HCT116 (cell line): Measurements from ENCODE around the gene F11. TPM values are rescaled to one million over a fixed set of nuclear protein-coding genes. Genes with fewer than 3 reads are reported as not detected.

Experiments used
- ATAC-seq: fragments of 200-7000 bp; cut with Tn5 transposase; 2 replicates; pipeline ENCODE4 v1.9.1; 2020; ENCODE audit warnings: mild to moderate bottlenecking, moderate library complexity
- BruUV-seq: library from RNA; stranded (reverse); fragments of 400-500 nt; replicated peaks from 2 replicates; lab custom pipeline; 2021; lab: Mats Ljungman, UMichigan
- CTCF ChIA-PET: fragments of 300-600 bp; sonication (Branson Sonifier 250); formaldehyde crosslinking; loops from one replicate; lab custom pipeline; 2021; ENCODE audit warnings: antibody characterized with exemption; lab: Charles Lee
- POLR2A ChIA-PET: fragments of 300-600, 350-600 bp; sonication (Branson Sonifier 250); formaldehyde crosslinking; loops from one replicate; lab custom pipeline; 2021; ENCODE audit warnings: antibody characterized with exemption; lab: Charles Lee
- RAD21 ChIA-PET, 2 experiments: fragments of 300-600 bp; sonication (Branson Sonifier 250); formaldehyde crosslinking; loops; one replicate each; lab custom pipeline; 2023; ENCODE audit warnings: low total read pairs in 2 of 2; ENCODE audit not compliant: uncharacterized antibody in 2 of 2, unreplicated experiment in 2 of 2, low non-redundant PET in 1 of 2; lab: Charles Lee
- DNase-seq: peaks from one replicate; pipeline ENCODE4 v3.0.0-alpha.2; 2010; ENCODE audit warnings: low read depth, low spot score
- H2AFZ ChIP-seq: fragments of 200-600 bp; shearing (Covaris generic), sonication (generic); 2 replicates; pipeline ENCODE4 v1.6.1; 2017; ENCODE audit warnings: low read depth, mixed run types, mixed read lengths, antibody characterized with exemption, low read length; ENCODE audit not compliant: poor library complexity, severe bottlenecking
- H3K27ac ChIP-seq: 2 replicates; pipeline ENCODE4 v1.5.1; 2012; ENCODE audit warnings: low read depth, low read length
- H3K27me3 ChIP-seq: fragments of 200-600 bp; sonication (generic); 2 replicates; pipeline ENCODE4 v1.6.1; 2016; ENCODE audit warnings: mixed run types, low read length, mixed read lengths; ENCODE audit not compliant: insufficient read depth
- H3K36me3 ChIP-seq, 2 experiments: fragments of 200-500 bp in 1 of 2; fragments of 200-600 bp in 1 of 2; sonication (Bioruptor generic) in 1 of 2; sonication (generic) in 1 of 2; 2 replicates each; pipeline versions ENCODE4 v1.5.1 to v1.6.1; 2014 to 2016; ENCODE audit warnings: low read length in 2 of 2, inconsistent platforms in 1 of 2, mixed read lengths in 1 of 2, mixed run types in 1 of 2; ENCODE audit not compliant: insufficient read depth in 2 of 2, control insufficient read depth in 1 of 2
- H3K4me1 ChIP-seq, 2 experiments: fragments of 200-600 bp in 1 of 2; sonication (generic) in 1 of 2; 2 replicates each; pipeline versions ENCODE4 v1.5.1 to v1.6.1; 2012 to 2017; ENCODE audit warnings: low read length in 2 of 2, inconsistent platforms in 1 of 2, mild to moderate bottlenecking in 1 of 2, mixed read lengths in 1 of 2, mixed run types in 1 of 2, moderate library complexity in 1 of 2; ENCODE audit not compliant: insufficient read depth in 2 of 2, control insufficient read depth in 1 of 2
- H3K4me2 ChIP-seq: fragments of 200-600 bp; sonication (generic); 2 replicates; pipeline ENCODE4 v1.6.1; 2017; ENCODE audit warnings: mixed run types, low read length, mixed read lengths
- H3K4me3 ChIP-seq, 2 experiments: fragments of 200-600 bp in 1 of 2; sonication (generic) in 1 of 2; replicated peaks in 1 of 2; 2 replicates each; pipeline ENCODE4 v1.5.1; 2011 to 2016; ENCODE audit warnings: low read length in 2 of 2, control low read depth in 1 of 2, low read depth in 1 of 2, mild to moderate bottlenecking in 1 of 2, mixed read lengths in 1 of 2, mixed run types in 1 of 2
- H3K79me2 ChIP-seq: fragments of 200-600 bp; sonication (generic); 2 replicates; pipeline ENCODE4 v1.6.1; 2017; ENCODE audit warnings: mild to moderate bottlenecking, mixed run types, low read length, moderate library complexity, mixed read lengths; ENCODE audit not compliant: insufficient read depth
- H3K9ac ChIP-seq: fragments of 200-600 bp; sonication (generic); 2 replicates; pipeline ENCODE4 v1.6.1; 2016; ENCODE audit warnings: low read length, mixed read lengths
- H3K9me2 ChIP-seq: fragments of 200-600 bp; sonication (generic), shearing (Covaris generic); 2 replicates; pipeline ENCODE4 v1.6.1; 2017; ENCODE audit warnings: mixed run types, mild to moderate bottlenecking, moderate library complexity; ENCODE audit not compliant: insufficient read depth
- H3K9me3 ChIP-seq, 2 experiments: fragments of 200-500 bp in 1 of 2; fragments of 200-600 bp in 1 of 2; sonication (Bioruptor generic) in 1 of 2; sonication (generic) in 1 of 2; 2 replicates each; pipeline ENCODE4 v1.6.1; 2014 to 2017; ENCODE audit warnings: low read length in 2 of 2, mixed read lengths in 2 of 2, inconsistent platforms in 1 of 2, low read depth in 1 of 2, mild to moderate bottlenecking in 1 of 2, mixed run types in 1 of 2, moderate library complexity in 1 of 2; ENCODE audit not compliant: control insufficient read depth in 1 of 2, insufficient read depth in 1 of 2
- H4K20me1 ChIP-seq: fragments of 200-600 bp; sonication (generic), shearing (Covaris generic); 2 replicates; pipeline ENCODE4 v1.6.1; 2017; ENCODE audit warnings: mixed run types, mild to moderate bottlenecking, moderate library complexity; ENCODE audit not compliant: insufficient read depth
- CBX3 ChIP-seq: IDR thresholded peaks from 2 replicates; pipeline ENCODE4 v1.6.1; 2012; ENCODE audit warnings: low read depth
- CEBPB ChIP-seq: IDR thresholded peaks from 2 replicates; pipeline ENCODE4 v1.6.1; 2012; ENCODE audit warnings: low read depth
- EGR1 ChIP-seq: IDR thresholded peaks from 2 replicates; pipeline ENCODE4 v1.6.1; 2012; ENCODE audit warnings: low read depth
- ELF1 ChIP-seq: IDR thresholded peaks from 2 replicates; pipeline ENCODE4 v1.6.1; 2012; ENCODE audit warnings: low read depth, borderline replicate concordance
- EZH2 ChIP-seq: fragments of 200-600 bp; sonication (generic); IDR thresholded peaks from 2 replicates; pipeline ENCODE4 v1.6.1; 2017; ENCODE audit warnings: antibody characterized with exemption, mixed run types
- FOSL1 ChIP-seq: IDR thresholded peaks from 2 replicates; pipeline ENCODE4 v1.6.1; 2012; ENCODE audit warnings: low read depth
- POLR2A ChIP-seq: IDR thresholded peaks from 2 replicates; pipeline ENCODE4 v1.7.0; 2011; ENCODE audit warnings: borderline replicate concordance; ENCODE audit not compliant: insufficient read depth, insufficient read length; ENCODE audit errors: extremely low read depth
- POLR2AphosphoS5 ChIP-seq: IDR thresholded peaks from 2 replicates; pipeline ENCODE4 v1.6.1; 2011; ENCODE audit warnings: mild to moderate bottlenecking, low read depth, low read length, moderate library complexity
- RAD21 ChIP-seq: IDR thresholded peaks from 2 replicates; pipeline ENCODE4 v1.6.1; 2012; ENCODE audit warnings: low read depth, mild to moderate bottlenecking
- SIN3A ChIP-seq: IDR thresholded peaks from 2 replicates; pipeline ENCODE4 v1.6.1; 2012; ENCODE audit warnings: low read depth
- SRF ChIP-seq: IDR thresholded peaks from 2 replicates; pipeline ENCODE4 v1.6.1; 2012; ENCODE audit warnings: low read depth
- TCF7L2 ChIP-seq: IDR thresholded peaks from 2 replicates; pipeline ENCODE4 v1.7.0; 2011; ENCODE audit warnings: borderline replicate concordance, inconsistent platforms; ENCODE audit not compliant: insufficient read depth, insufficient read length; ENCODE audit errors: extremely low read depth
- YY1 ChIP-seq: IDR thresholded peaks from 2 replicates; pipeline ENCODE4 v1.6.1; 2011; ENCODE audit warnings: low read length, low read depth, moderate library complexity, mild to moderate bottlenecking; ENCODE audit not compliant: insufficient replicate concordance; ENCODE audit errors: extremely low read depth
- ZNF274 ChIP-seq: fragments of 200-500 bp; sonication (Bioruptor generic); IDR thresholded peaks from 2 replicates; pipeline ENCODE4 v1.6.1; 2014; ENCODE audit warnings: mild to moderate bottlenecking, low read depth, low read length, inconsistent platforms
- intact Hi-C: fragments of 100-400 bp; cut with micrococcal nuclease; formaldehyde crosslinking; loops from 2 replicates; pipeline ENCODE4 v1.10.0; 2022
- total RNA-seq: library from RNA; stranded (reverse); gene quantifications from one replicate; pipeline ENCODE4 v1.2.1, GENCODE V29; 2021; ENCODE audit not compliant: unreplicated experiment
- TF ChIP-seq, protein P1 (sequence below), 3 experiments: fragments of 200-600 bp in 1 of 3; sonication (generic) in 1 of 3; IDR thresholded peaks in 2 of 3; conservative IDR thresholded peaks in 1 of 3; 2 replicates each; pipeline ENCODE4 v1.5.1; 2012 to 2017; ENCODE audit warnings: low read depth in 2 of 3, low read length in 2 of 3, antibody characterized with exemption in 1 of 3, borderline replicate concordance in 1 of 3, control low read depth in 1 of 3, mild to moderate bottlenecking in 1 of 3, mixed read lengths in 1 of 3, mixed run types in 1 of 3, moderate library complexity in 1 of 3; ENCODE audit not compliant: insufficient read depth in 1 of 3
- TF ChIP-seq, protein P2 (sequence below): IDR thresholded peaks from 2 replicates; pipeline ENCODE4 v1.6.1; 2012

The F11 gene
- total RNA-seq, 1 experiment from 2014 or later, result not detected

DNA sequence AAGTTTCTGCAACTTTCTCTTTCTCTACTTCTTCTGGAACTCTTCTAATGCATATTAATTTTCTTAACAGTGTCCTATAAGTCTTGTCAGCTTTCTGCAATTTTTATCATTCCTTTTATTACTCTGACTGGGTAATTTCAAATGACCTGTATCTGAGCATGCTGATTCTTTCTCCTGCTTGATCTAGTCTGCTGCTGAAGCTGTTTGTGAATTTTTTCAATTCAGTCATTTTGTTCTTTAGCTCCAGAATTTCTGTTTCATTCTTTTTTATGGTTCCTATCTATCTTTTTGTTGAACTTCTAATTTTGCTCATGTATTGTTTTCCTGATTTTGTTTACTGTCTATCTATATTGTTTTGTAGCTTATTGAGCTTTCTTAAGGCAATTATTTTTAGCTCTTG is 40.1 kb upstream of the F11 start:
- Histone ChIP-seq H2AFZ (no peak overlapping the region), H3K79me2 (no peaks in the 10 kb centered on the region), H3K27me3 (no peaks in the 10 kb centered on the region), H4K20me1 (no peaks in the 10 kb centered on the region), H3K4me3 (no peak overlapping the region), H3K9me3 (peaks cover 0 to 4% of the 10 kb centered on the region in 2 experiments; a peak in 1 of 4 replicates), H3K4me1 (no peaks in the 10 kb centered on the region), H3K36me3 (no peaks in the 10 kb centered on the region), H3K9ac (no peak overlapping the region), H3K4me2 (no peak overlapping the region), H3K27ac (no peak overlapping the region), H3K9me2 (peaks cover 4% of the 10 kb centered on the region; the same call in 1 of the 2 replicates)
- DNase-seq (no peak), ATAC-seq (no peak)
- ChIA-PET RAD21 (no interaction called here), CTCF (no interaction called here), POLR2A (no interaction called here)
- TF ChIP-seq SIN3A, result no peak
- TF ChIP-seq EZH2, result no peak
- TF ChIP-seq, protein P1, sequence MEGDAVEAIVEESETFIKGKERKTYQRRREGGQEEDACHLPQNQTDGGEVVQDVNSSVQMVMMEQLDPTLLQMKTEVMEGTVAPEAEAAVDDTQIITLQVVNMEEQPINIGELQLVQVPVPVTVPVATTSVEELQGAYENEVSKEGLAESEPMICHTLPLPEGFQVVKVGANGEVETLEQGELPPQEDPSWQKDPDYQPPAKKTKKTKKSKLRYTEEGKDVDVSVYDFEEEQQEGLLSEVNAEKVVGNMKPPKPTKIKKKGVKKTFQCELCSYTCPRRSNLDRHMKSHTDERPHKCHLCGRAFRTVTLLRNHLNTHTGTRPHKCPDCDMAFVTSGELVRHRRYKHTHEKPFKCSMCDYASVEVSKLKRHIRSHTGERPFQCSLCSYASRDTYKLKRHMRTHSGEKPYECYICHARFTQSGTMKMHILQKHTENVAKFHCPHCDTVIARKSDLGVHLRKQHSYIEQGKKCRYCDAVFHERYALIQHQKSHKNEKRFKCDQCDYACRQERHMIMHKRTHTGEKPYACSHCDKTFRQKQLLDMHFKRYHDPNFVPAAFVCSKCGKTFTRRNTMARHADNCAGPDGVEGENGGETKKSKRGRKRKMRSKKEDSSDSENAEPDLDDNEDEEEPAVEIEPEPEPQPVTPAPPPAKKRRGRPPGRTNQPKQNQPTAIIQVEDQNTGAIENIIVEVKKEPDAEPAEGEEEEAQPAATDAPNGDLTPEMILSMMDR (IDR thresholded peaks at IDR 0.05 in 2 of 3, conservative IDR thresholded peaks at IDR 0.05 in 1 of 3; ENCODE audit: borderline replicate concordance in 1 of 3, insufficient read depth in 1 of 3, low read depth in 2 of 3, low read length in 2 of 3), result no peak
- TF ChIP-seq FOSL1, result no peak
- no peak for TF ChIP-seq CEBPB
- no peak for TF ChIP-seq SRF
- TF ChIP-seq EGR1, result no peak
- no peak for TF ChIP-seq YY1
- TF ChIP-seq POLR2A, result no peak
- TF ChIP-seq POLR2AphosphoS5, result no peak
- TF ChIP-seq ELF1, result no peak
- no peak for TF ChIP-seq ZNF274
- TF ChIP-seq CBX3, result no peak
- TF ChIP-seq, protein P2, sequence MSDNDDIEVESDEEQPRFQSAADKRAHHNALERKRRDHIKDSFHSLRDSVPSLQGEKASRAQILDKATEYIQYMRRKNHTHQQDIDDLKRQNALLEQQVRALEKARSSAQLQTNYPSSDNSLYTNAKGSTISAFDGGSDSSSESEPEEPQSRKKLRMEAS, result no peak
- TF ChIP-seq TCF7L2, result no peak
- TF ChIP-seq RAD21, result no peak
- intact Hi-C loops, result no loop called here
- no TSS peak for BruUV-seq
